H54 (cell line): ENCODE measurements around the gene KIAA1671.

ENCODE experiments used
- DNase-seq: peaks from one replicate; pipeline ENCODE4 v3.0.0; 2011; ENCODE audit warnings: low spot score, mixed read lengths; ENCODE audit not compliant: insufficient read length
- FAIRE-seq: peaks from 3 replicates; lab custom pipeline; 2011; peaks lifted over from hg19 to GRCh38; lab: Jason Lieb, UNC
- POLR2A ChIP-seq: IDR thresholded peaks from 2 replicates; pipeline ENCODE4 v1.6.1; 2011; ENCODE audit warnings: low read depth, mild to moderate bottlenecking, low read length

KIAA1671 gene

GRCh38 chr22:25125693-25126357 is 173.3 kb downstream of the KIAA1671 start:
- TF ChIP-seq POLR2A: no peak

GRCh38 chr22:25126510-25126909 is 174.0 kb downstream of the KIAA1671 start:
- TF ChIP-seq POLR2A: no peak
- DNase-seq (no peak), FAIRE-seq (no peak)

More at GRCh38 chr22:25125693-25126357, 173.3 kb downstream of the KIAA1671 start:
- FAIRE-seq (no peak), DNase-seq (no peak)

- no peak for FAIRE-seq
- no peak for TF ChIP-seq POLR2A
Observed at GRCh38 chr22:25127318-25127717, 174.8 kb downstream of the KIAA1671 start.

GRCh38 chr22:25130462-25130861 is 177.9 kb downstream of the KIAA1671 start:
- no peak for FAIRE-seq
- TF ChIP-seq POLR2A: no peak
- DNase-seq: no peak

More at GRCh38 chr22:25127318-25127717, 174.8 kb downstream of the KIAA1671 start:
- DNase-seq: no peak

GRCh38 chr22:25131198-25131887 is 178.8 kb downstream of the KIAA1671 start:
- DNase-seq (no peak), FAIRE-seq (no peak)
- TF ChIP-seq POLR2A: no peak

- DNase-seq: no peak
- FAIRE-seq: no peak
- no peak for TF ChIP-seq POLR2A
Observed at GRCh38 chr22:25134028-25134427, 181.5 kb downstream of the KIAA1671 start.

GRCh38 chr22:25134451-25134850 is 181.9 kb downstream of the KIAA1671 start:
- no peak for TF ChIP-seq POLR2A
- no peak for DNase-seq
- no peak for FAIRE-seq

- no peak for TF ChIP-seq POLR2A
- DNase-seq (no peak), FAIRE-seq (no peak)
Observed at GRCh38 chr22:25136953-25137576, 184.5 kb downstream of the KIAA1671 start.

GRCh38 chr22:25137577-25138525 is 185.3 kb downstream of the KIAA1671 start:
- no peak for FAIRE-seq
- no peak for TF ChIP-seq POLR2A
- no peak for DNase-seq

GRCh38 chr22:25139062-25139461 is 186.5 kb downstream of the KIAA1671 start:
- DNase-seq (no peak), FAIRE-seq (no peak)
- TF ChIP-seq POLR2A: no peak

GRCh38 chr22:25142102-25142501 is 189.6 kb downstream of the KIAA1671 start:
- DNase-seq (no peak), FAIRE-seq (no peak)
- no peak for TF ChIP-seq POLR2A

- DNase-seq: no peak
- TF ChIP-seq POLR2A: no peak
- FAIRE-seq: no peak
Observed at GRCh38 chr22:25143156-25144076, 190.9 kb downstream of the KIAA1671 start.
